HEK293T (cell line): ENCODE data around the gene DDX24.

Source experiments
- ARNT ChIP-seq: fragments of 450-650 bp; IDR thresholded peaks from 2 replicates; pipeline ENCODE4 v1.6.1; 2017; ENCODE audit warnings: mild to moderate bottlenecking
- BHLHE40 ChIP-seq: fragments of 450-650 bp; IDR thresholded peaks from 2 replicates; pipeline ENCODE4 v1.6.1; 2016; ENCODE audit warnings: mild to moderate bottlenecking, moderate library complexity, borderline replicate concordance
- ELF4 ChIP-seq: fragments of 450-650 bp; IDR thresholded peaks from 2 replicates; pipeline ENCODE4 v1.6.1; 2017; ENCODE audit warnings: antibody characterized with exemption
- FOXM1 ChIP-seq: fragments of 450-650 bp; IDR thresholded peaks from 2 replicates; pipeline ENCODE4 v1.6.1; 2017; ENCODE audit warnings: mild to moderate bottlenecking, borderline replicate concordance
- LEF1 ChIP-seq: fragments of 450-650 bp; IDR thresholded peaks from 2 replicates; pipeline ENCODE4 v1.6.1; 2017; ENCODE audit warnings: mild to moderate bottlenecking, borderline replicate concordance
- TARDBP ChIP-seq: fragments of 450-650 bp; IDR thresholded peaks from 2 replicates; pipeline ENCODE4 v1.6.1; 2016

DNA sequence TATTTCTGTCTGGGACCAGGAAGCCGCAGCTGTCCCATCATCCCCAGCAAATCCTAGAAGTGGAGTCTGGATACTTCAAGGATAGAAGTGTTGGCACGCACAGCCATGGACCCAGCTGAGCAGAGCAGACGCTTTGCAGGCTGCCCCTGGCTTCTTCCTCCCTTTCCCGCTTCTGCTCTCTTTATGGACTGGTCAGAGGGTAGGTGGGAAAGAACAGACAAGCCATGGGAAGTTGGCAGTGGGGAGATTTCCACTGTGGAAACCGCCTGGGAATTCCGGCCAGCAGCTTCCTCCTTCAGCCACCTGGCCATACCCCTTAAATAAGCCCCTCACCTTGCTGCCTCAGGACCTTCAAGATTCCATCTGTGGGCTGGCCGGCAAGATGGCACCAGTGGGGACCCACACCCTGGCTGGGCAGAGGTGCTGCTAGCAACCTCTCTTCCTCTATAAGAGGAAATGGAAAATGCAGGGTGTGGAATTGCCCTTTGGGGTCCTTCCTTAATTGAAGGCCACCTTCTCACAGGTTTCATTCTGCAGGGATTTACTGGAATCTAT, 34.2 kb downstream of the DDX24 start:
- TF ChIP-seq BHLHE40 (no peak), FOXM1 (no peak), ARNT (no peak), TARDBP (no peak), ELF4 (no peak), LEF1 (no peak)
